NCI-H1694 (cell line): ENCODE measurements around the gene DYRK1A.
A peak's percentile ranks its signal among the peaks of the same experiment; 100 is the strongest.

Experiments
- DNase-seq: peaks from one replicate; lab custom pipeline; 2025; lab: John Stamatoyannopoulos, UW

Gene DYRK1A

GRCh38 chr21:37419228-37419906, 52.8 kb downstream of the DYRK1A start:
- no peak for DNase-seq

- no peak for DNase-seq
Measured at GRCh38 chr21:37421306-37421705, 54.7 kb downstream of the DYRK1A start.

- DNase-seq: no peak
Measured at GRCh38 chr21:37422382-37422781, 55.8 kb downstream of the DYRK1A start.

- no peak for DNase-seq
Measured at GRCh38 chr21:37423103-37423502, 56.5 kb downstream of the DYRK1A start.

GRCh38 chr21:37424396-37424795, 57.8 kb downstream of the DYRK1A start:
- no peak for DNase-seq

- DNase-seq: no peak
Measured at GRCh38 chr21:37425001-37425400, 58.4 kb downstream of the DYRK1A start.

- DNase-seq: no peak
Measured at GRCh38 chr21:37425684-37426083, 59.1 kb downstream of the DYRK1A start.

GRCh38 chr21:37427221-37427620, 60.6 kb downstream of the DYRK1A start:
- no peak for DNase-seq

- no peak for DNase-seq
Measured at GRCh38 chr21:37429356-37429755, 62.8 kb downstream of the DYRK1A start.

- DNase-seq: no peak
Measured at GRCh38 chr21:37430184-37430821, 63.7 kb downstream of the DYRK1A start.

GRCh38 chr21:37431243-37431642, 64.7 kb downstream of the DYRK1A start:
- no peak for DNase-seq

- DNase-seq: no peak
Measured at GRCh38 chr21:37432710-37433455, 66.3 kb downstream of the DYRK1A start.

GRCh38 chr21:37433456-37433840, 66.9 kb downstream of the DYRK1A start:
- no peak for DNase-seq

GRCh38 chr21:37435120-37435519, 68.5 kb downstream of the DYRK1A start:
- peak; percentile 96 for DNase-seq

- DNase-seq: no peak
Measured at GRCh38 chr21:37435711-37436110, 69.1 kb downstream of the DYRK1A start.

GRCh38 chr21:37436174-37436573, 69.6 kb downstream of the DYRK1A start:
- no peak for DNase-seq

- no peak for DNase-seq
Measured at GRCh38 chr21:37437376-37438080, 71.0 kb downstream of the DYRK1A start.

- no peak for DNase-seq
Measured at GRCh38 chr21:37443683-37444082, 77.1 kb downstream of the DYRK1A start.

- no peak for DNase-seq
Measured at GRCh38 chr21:37445228-37445627, 78.7 kb downstream of the DYRK1A start.

GRCh38 chr21:37446552-37446951, 80.0 kb downstream of the DYRK1A start:
- DNase-seq: no peak

GRCh38 chr21:37447288-37447936, 80.8 kb downstream of the DYRK1A start:
- DNase-seq: no peak

GRCh38 chr21:37449302-37449937, 82.8 kb downstream of the DYRK1A start:
- DNase-seq: no peak
